Mesendoderm (in vitro differentiated cells): ENCODE data around the gene LEAP2.
A peak's percentile ranks its signal among the peaks of the same experiment; 100 is the strongest.

ENCODE experiments used
- DNase-seq: peaks from one replicate; pipeline ENCODE4 v3.0.0; 2013
- H2AK5ac ChIP-seq: 2 replicates; pipeline ENCODE4 v1.6.1; 2013; ENCODE audit warnings: low read length, inconsistent platforms
- H2BK120ac ChIP-seq: 2 replicates; pipeline ENCODE4 v1.6.1; 2013; ENCODE audit warnings: low read depth, mild to moderate bottlenecking, low read length, moderate library complexity, mixed read lengths
- H2BK15ac ChIP-seq: replicated peaks from 2 replicates; pipeline ENCODE4 v1.6.1; 2013; ENCODE audit warnings: low read depth, mild to moderate bottlenecking, moderate library complexity
- H2BK5ac ChIP-seq: 2 replicates; pipeline ENCODE4 v1.6.1; 2013; ENCODE audit warnings: low read length, inconsistent platforms
- H3K18ac ChIP-seq: 2 replicates; pipeline ENCODE4 v1.6.1; 2013; ENCODE audit warnings: mild to moderate bottlenecking, low read length, mixed read lengths
- H3K23ac ChIP-seq: one replicate; pipeline ENCODE4 v1.6.1; 2013; ENCODE audit warnings: low read length
- H3K27ac ChIP-seq: 2 replicates; pipeline ENCODE4 v1.5.1; 2013; ENCODE audit warnings: low read depth, mild to moderate bottlenecking, inconsistent platforms, low read length, moderate library complexity
- H3K27me3 ChIP-seq: 2 replicates; pipeline ENCODE4 v1.6.1; 2013; ENCODE audit warnings: low read length, control low read depth, mild to moderate bottlenecking, inconsistent platforms; ENCODE audit not compliant: insufficient read depth, poor library complexity
- H3K36me3 ChIP-seq: 2 replicates; pipeline ENCODE4 v1.6.1; 2013; ENCODE audit warnings: low read length, inconsistent platforms; ENCODE audit not compliant: control insufficient read depth, insufficient read depth
- H3K4ac ChIP-seq: one replicate; pipeline ENCODE4 v1.6.1; 2013; ENCODE audit warnings: low read depth, mild to moderate bottlenecking, low read length, moderate library complexity
- H3K4me1 ChIP-seq: 2 replicates; pipeline ENCODE4 v1.6.1; 2013; ENCODE audit warnings: low read depth, low read length, inconsistent platforms; ENCODE audit not compliant: control insufficient read depth
- H3K4me2 ChIP-seq: 2 replicates; pipeline ENCODE4 v1.6.1; 2013; ENCODE audit warnings: low read length
- H3K4me3 ChIP-seq: 2 replicates; pipeline ENCODE4 v1.5.1; 2013; ENCODE audit warnings: mild to moderate bottlenecking, low read length
- H3K56ac ChIP-seq: one replicate; pipeline ENCODE4 v1.6.1; 2013; ENCODE audit warnings: low read length
- H3K79me1 ChIP-seq: 2 replicates; pipeline ENCODE4 v1.6.1; 2013; ENCODE audit warnings: low read length, inconsistent platforms
- H3K79me2 ChIP-seq: 2 replicates; pipeline ENCODE4 v1.6.1; 2013; ENCODE audit warnings: mild to moderate bottlenecking, low read length; ENCODE audit not compliant: control insufficient read depth, insufficient read depth
- H3K9ac ChIP-seq: 2 replicates; pipeline ENCODE4 v1.6.1; 2013; ENCODE audit warnings: low read length, inconsistent platforms
- H4K5ac ChIP-seq: one replicate; pipeline ENCODE4 v1.6.1; 2013; ENCODE audit warnings: low read length
- H4K8ac ChIP-seq: one replicate; pipeline ENCODE4 v1.6.1; 2013; ENCODE audit warnings: low read depth, mild to moderate bottlenecking, control low read depth, low read length, moderate library complexity
- WGBS: extraction: QIAGEN DNeasy Blood & Tissue Kit; methylation state at CpG from one replicate; pipeline ENCODE4 v1.1.7; 2013; ENCODE audit warnings: low lambda C conversion rate, missing lambda C conversion rate; ENCODE audit not compliant: insufficient coverage; ENCODE audit errors: extremely low coverage; 5-methylcytosine and 5-hydroxymethylcytosine counted together

Gene LEAP2

GRCh38 chr5:132839426-132840301 lies 33.8 kb upstream of the LEAP2 start:
- DNase-seq: peak; percentile 25
- WGBS: no CpG with 5 or more reads among the region's 8 CpGs
- Histone ChIP-seq H2BK15ac (no peak overlapping the region), H2BK5ac (no peak overlapping the region), H3K4me2 (no peak overlapping the region), H3K18ac (no peak overlapping the region), H3K9ac (no peak overlapping the region), H4K8ac (no peak overlapping the region), H3K27ac (no peak overlapping the region), H3K4ac (no peak overlapping the region), H3K79me1 (no peaks in the 10 kb centered on the region), H3K36me3 (no peaks in the 10 kb centered on the region), H3K4me1 (no peaks in the 10 kb centered on the region), H3K79me2 (no peaks in the 10 kb centered on the region), H2AK5ac (no peak overlapping the region), H3K23ac (peak overlapping the region; percentile 15), H2BK120ac (no peak overlapping the region), H3K27me3 (no peaks in the 10 kb centered on the region), H3K4me3 (no peak overlapping the region), H3K56ac (peak overlapping the region; percentile 25), H4K5ac (no peak overlapping the region)

GRCh38 chr5:132840313-132840712 lies 33.2 kb upstream of the LEAP2 start:
- Histone ChIP-seq H3K27me3 (no peaks in the 10 kb centered on the region), H3K36me3 (no peaks in the 10 kb centered on the region), H3K4ac (no peak overlapping the region), H3K9ac (no peak overlapping the region), H2BK15ac (no peak overlapping the region), H4K5ac (no peak overlapping the region), H4K8ac (no peak overlapping the region), H3K4me3 (no peak overlapping the region), H3K79me2 (no peaks in the 10 kb centered on the region), H3K56ac (no peak overlapping the region), H2AK5ac (no peak overlapping the region), H2BK120ac (no peak overlapping the region), H3K18ac (no peak overlapping the region), H3K4me1 (no peaks in the 10 kb centered on the region), H3K4me2 (no peak overlapping the region), H3K79me1 (no peaks in the 10 kb centered on the region), H3K27ac (no peak overlapping the region), H3K23ac (peak overlapping the region; percentile 15), H2BK5ac (no peak overlapping the region)
- no peak for DNase-seq
- WGBS: no CpG with 5 or more reads among the region's 3 CpGs

GRCh38 chr5:132840896-132841295 lies 32.6 kb upstream of the LEAP2 start:
- H3K4me2 ChIP-seq: no peak overlapping the region
- WGBS: no CpG with 5 or more reads among the region's 1 CpG
- no peak overlapping the region for H2BK15ac ChIP-seq
- no peak for DNase-seq
- no peak overlapping the region for H3K4me3 ChIP-seq
- no peaks in the 10 kb centered on the region for H3K27me3 ChIP-seq
- no peaks in the 10 kb centered on the region for H3K36me3 ChIP-seq
- H4K8ac ChIP-seq: no peak overlapping the region
- no peak overlapping the region for H3K27ac ChIP-seq
- H2BK5ac ChIP-seq: no peak overlapping the region
- no peak overlapping the region for H4K5ac ChIP-seq
- H3K9ac ChIP-seq: no peak overlapping the region
- H3K4me1 ChIP-seq: no peaks in the 10 kb centered on the region
- no peak overlapping the region for H3K56ac ChIP-seq
- no peak overlapping the region for H3K23ac ChIP-seq
- no peak overlapping the region for H2AK5ac ChIP-seq
- no peak overlapping the region for H2BK120ac ChIP-seq
- H3K4ac ChIP-seq: no peak overlapping the region
- no peak overlapping the region for H3K18ac ChIP-seq
- no peaks in the 10 kb centered on the region for H3K79me2 ChIP-seq
- no peaks in the 10 kb centered on the region for H3K79me1 ChIP-seq

DNA sequence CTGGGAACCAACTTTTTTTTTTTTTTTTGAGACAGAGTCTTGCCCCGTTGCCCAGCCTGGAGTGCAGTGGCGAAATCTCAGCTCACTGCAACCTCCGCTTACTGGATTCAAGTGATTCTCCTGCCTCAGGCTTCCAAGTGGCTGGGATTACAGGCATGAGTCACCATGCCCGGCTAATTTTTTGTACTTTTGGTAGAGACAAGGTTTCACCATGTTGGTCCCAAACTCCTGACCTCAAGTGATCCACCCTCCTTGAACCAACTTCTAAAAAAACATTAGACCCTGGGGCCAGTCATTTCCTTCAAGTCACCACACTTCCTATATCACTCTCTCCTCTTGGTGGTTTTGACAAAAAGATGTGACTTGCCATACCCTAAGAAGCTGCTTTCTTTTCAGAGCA lies 32.2 kb upstream of the LEAP2 start:
- no peak overlapping the region for H4K8ac ChIP-seq
- H3K79me1 ChIP-seq: no peaks in the 10 kb centered on the region
- no peak overlapping the region for H2BK15ac ChIP-seq
- no peaks in the 10 kb centered on the region for H3K79me2 ChIP-seq
- no peak overlapping the region for H2AK5ac ChIP-seq
- no peak overlapping the region for H3K23ac ChIP-seq
- no peaks in the 10 kb centered on the region for H3K27me3 ChIP-seq
- H3K4me1 ChIP-seq: no peaks in the 10 kb centered on the region
- DNase-seq: no peak
- H3K4ac ChIP-seq: no peak overlapping the region
- no peaks in the 10 kb centered on the region for H3K36me3 ChIP-seq
- no CpG with 5 or more reads among the region's 4 CpGs for WGBS
- no peak overlapping the region for H3K27ac ChIP-seq
- no peak overlapping the region for H3K4me3 ChIP-seq
- H3K9ac ChIP-seq: no peak overlapping the region
- H3K56ac ChIP-seq: no peak overlapping the region
- H3K18ac ChIP-seq: no peak overlapping the region
- H2BK5ac ChIP-seq: no peak overlapping the region
- H2BK120ac ChIP-seq: no peak overlapping the region
- H3K4me2 ChIP-seq: no peak overlapping the region
- no peak overlapping the region for H4K5ac ChIP-seq

DNA sequence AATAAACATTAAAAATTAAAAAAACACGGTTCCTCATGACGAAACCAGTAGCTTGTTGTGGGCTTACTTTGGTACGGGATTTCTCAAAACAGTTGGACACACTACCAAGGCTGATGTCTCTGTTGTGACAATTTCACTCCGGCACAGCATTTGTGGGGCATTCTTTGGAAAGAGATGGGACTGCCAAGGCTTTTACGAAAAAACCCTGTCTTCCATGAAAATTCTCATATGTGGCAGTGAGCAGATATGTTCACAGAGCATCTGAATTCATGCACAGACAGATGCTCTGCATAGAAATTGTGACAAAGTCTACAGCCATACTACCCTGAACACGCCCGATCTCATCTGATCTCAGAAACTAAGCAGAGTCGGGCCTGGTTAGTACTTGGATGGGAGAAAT lies 25.2 kb upstream of the LEAP2 start:
- no peak overlapping the region for H2BK120ac ChIP-seq
- H2AK5ac ChIP-seq: no peak overlapping the region
- no peak overlapping the region for H4K8ac ChIP-seq
- H3K79me2 ChIP-seq: no peaks in the 10 kb centered on the region
- no peak overlapping the region for H3K27ac ChIP-seq
- H4K5ac ChIP-seq: no peak overlapping the region
- H2BK5ac ChIP-seq: no peak overlapping the region
- H3K36me3 ChIP-seq: no peaks in the 10 kb centered on the region
- no peak overlapping the region for H3K4me2 ChIP-seq
- H3K56ac ChIP-seq: no peak overlapping the region
- no peak overlapping the region for H3K4me3 ChIP-seq
- no CpG with 5 or more reads among the region's 8 CpGs for WGBS
- H3K4ac ChIP-seq: no peak overlapping the region
- no peak for DNase-seq
- no peak overlapping the region for H3K9ac ChIP-seq
- no peak overlapping the region for H3K18ac ChIP-seq
- H3K23ac ChIP-seq: no peak overlapping the region
- no peaks in the 10 kb centered on the region for H3K4me1 ChIP-seq
- no peak overlapping the region for H2BK15ac ChIP-seq
- no peaks in the 10 kb centered on the region for H3K27me3 ChIP-seq
- no peaks in the 10 kb centered on the region for H3K79me1 ChIP-seq

- Histone ChIP-seq H4K5ac (no peak overlapping the region), H3K79me1 (no peaks in the 10 kb centered on the region), H3K4me1 (no peaks in the 10 kb centered on the region), H2AK5ac (no peak overlapping the region), H3K9ac (no peak overlapping the region), H3K27me3 (no peaks in the 10 kb centered on the region), H3K18ac (no peak overlapping the region), H3K36me3 (no peaks in the 10 kb centered on the region), H2BK120ac (no peak overlapping the region), H2BK5ac (no peak overlapping the region), H3K27ac (no peak overlapping the region), H3K79me2 (no peaks in the 10 kb centered on the region), H3K56ac (no peak overlapping the region), H3K4ac (no peak overlapping the region), H3K23ac (no peak overlapping the region), H2BK15ac (no peak overlapping the region), H3K4me2 (no peak overlapping the region), H3K4me3 (no peak overlapping the region), H4K8ac (no peak overlapping the region)
- WGBS: no CpG with 5 or more reads among the region's 1 CpG
- DNase-seq: no peak
These were observed 24.1 kb upstream of the LEAP2 start for GRCh38 chr5:132849347-132849746.
